ES-I3 (cell line): ENCODE results near the gene NAALADL1.

ENCODE experiments used
- H3K36me3 ChIP-seq: 2 replicates; pipeline ENCODE4 v1.6.1; 2013; ENCODE audit warnings: mild to moderate bottlenecking, low read length, control low read depth, moderate library complexity; ENCODE audit not compliant: insufficient read depth
- H3K4me1 ChIP-seq: 2 replicates; pipeline ENCODE4 v1.6.1; 2013; ENCODE audit warnings: mild to moderate bottlenecking, control low read depth, low read length; ENCODE audit not compliant: insufficient read depth
- H3K9ac ChIP-seq: 2 replicates; pipeline ENCODE4 v1.6.1; 2013; ENCODE audit warnings: low read depth, mild to moderate bottlenecking, low read length, moderate library complexity
- H3K9me3 ChIP-seq: 2 replicates; pipeline ENCODE4 v1.6.1; 2013; ENCODE audit warnings: mild to moderate bottlenecking, low read length, moderate library complexity; ENCODE audit not compliant: control insufficient read depth, insufficient read depth

NAALADL1 gene

GRCh38 chr11:65087216-65087615 is 28.9 kb upstream of the NAALADL1 start:
- no peak overlapping the region for H3K9ac ChIP-seq
- H3K36me3 ChIP-seq = no peaks in the 10 kb centered on the region
- H3K9me3 ChIP-seq = no peaks in the 10 kb centered on the region
- H3K4me1 ChIP-seq = 0 out of 2 replicates have a peak, but pooled peaks cover 5% of the 10 kb centered on the region

- Histone ChIP-seq H3K9me3 (no peaks in the 10 kb centered on the region), H3K36me3 (no peaks in the 10 kb centered on the region), H3K4me1 (0 out of 2 replicates have a peak, but pooled peaks cover 5% of the 10 kb centered on the region), H3K9ac (no peak overlapping the region)
These were observed 28.5 kb upstream of the NAALADL1 start for GRCh38 chr11:65086809-65087208.

GRCh38 chr11:65085446-65085845 is 27.1 kb upstream of the NAALADL1 start:
- 0 out of 2 replicates have a peak, but pooled peaks cover 5% of the 10 kb centered on the region for H3K4me1 ChIP-seq
- no peaks in the 10 kb centered on the region for H3K9me3 ChIP-seq
- H3K36me3 ChIP-seq = no peaks in the 10 kb centered on the region
- H3K9ac ChIP-seq = no peak overlapping the region

GRCh38 chr11:65084598-65085375 is 26.4 kb upstream of the NAALADL1 start:
- Histone ChIP-seq H3K4me1 (0 out of 2 replicates have a peak, but pooled peaks cover 5% of the 10 kb centered on the region), H3K9me3 (no peaks in the 10 kb centered on the region), H3K9ac (peak overlapping the region; percentile 70), H3K36me3 (no peaks in the 10 kb centered on the region)

GRCh38 chr11:65083834-65084597 is 25.7 kb upstream of the NAALADL1 start, which contains the start of the genes CDCA5 and ZFPL1:
Gene CDCA5 (minus strand): TSS chr11:65084040. CDS start chr11:65083978, 62 bp downstream.
Gene ZFPL1 (plus strand): TSS chr11:65084222. CDS start chr11:65084699, 477 bp downstream.
- Histone ChIP-seq H3K4me1 (0 out of 2 replicates have a peak, but pooled peaks cover 5% of the 10 kb centered on the region), H3K9me3 (no peaks in the 10 kb centered on the region), H3K36me3 (0 out of 2 replicates have a peak, but pooled peaks cover 4% of the 10 kb centered on the region), H3K9ac (peak within 1 kb of the TSS; percentile 70)

- Histone ChIP-seq H3K4me1 (0 out of 2 replicates have a peak, but pooled peaks cover 5% of the 10 kb centered on the region), H3K9ac (peak overlapping the region; percentile 70), H3K36me3 (0 out of 2 replicates have a peak, but pooled peaks cover 4% of the 10 kb centered on the region), H3K9me3 (no peaks in the 10 kb centered on the region)
These were observed 24.9 kb upstream of the NAALADL1 start for GRCh38 chr11:65083134-65083833.

GRCh38 chr11:65078786-65079342 is 20.5 kb upstream of the NAALADL1 start:
- H3K4me1 ChIP-seq = 0 out of 2 replicates have a peak, but pooled peaks cover 5% of the 10 kb centered on the region
- no peaks in the 10 kb centered on the region for H3K9me3 ChIP-seq
- no peak overlapping the region for H3K9ac ChIP-seq
- 0 out of 2 replicates have a peak, but pooled peaks cover 4% of the 10 kb centered on the region for H3K36me3 ChIP-seq

GRCh38 chr11:65078151-65078550 is 19.8 kb upstream of the NAALADL1 start:
- 0 out of 2 replicates have a peak, but pooled peaks cover 5% of the 10 kb centered on the region for H3K4me1 ChIP-seq
- no peaks in the 10 kb centered on the region for H3K9me3 ChIP-seq
- H3K9ac ChIP-seq = no peak overlapping the region
- 0 out of 2 replicates have a peak, but pooled peaks cover 4% of the 10 kb centered on the region for H3K36me3 ChIP-seq

GRCh38 chr11:65077451-65077850 is 19.1 kb upstream of the NAALADL1 start:
- Histone ChIP-seq H3K9me3 (no peaks in the 10 kb centered on the region), H3K4me1 (no peaks in the 10 kb centered on the region), H3K36me3 (0 out of 2 replicates have a peak, but pooled peaks cover 4% of the 10 kb centered on the region), H3K9ac (no peak overlapping the region)

GRCh38 chr11:65072631-65072966 is 14.2 kb upstream of the NAALADL1 start:
- Histone ChIP-seq H3K36me3 (no peaks in the 10 kb centered on the region), H3K9ac (no peak overlapping the region), H3K9me3 (no peaks in the 10 kb centered on the region), H3K4me1 (no peaks in the 10 kb centered on the region)

GRCh38 chr11:65071907-65072630 is 13.7 kb upstream of the NAALADL1 start:
- Histone ChIP-seq H3K36me3 (no peaks in the 10 kb centered on the region), H3K9ac (no peak overlapping the region), H3K9me3 (no peaks in the 10 kb centered on the region), H3K4me1 (peaks cover 2% of the 10 kb centered on the region; the same call in 1 of the 2 replicates)

GRCh38 chr11:65069217-65069616 is 10.9 kb upstream of the NAALADL1 start:
- H3K9me3 ChIP-seq = no peaks in the 10 kb centered on the region
- peaks cover 5% of the 10 kb centered on the region; the same call in 1 of the 2 replicates for H3K4me1 ChIP-seq
- H3K36me3 ChIP-seq = no peaks in the 10 kb centered on the region
- no peak overlapping the region for H3K9ac ChIP-seq

- H3K9ac ChIP-seq = no peak overlapping the region
- no peaks in the 10 kb centered on the region for H3K9me3 ChIP-seq
- peaks cover 5% of the 10 kb centered on the region; the same call in 1 of the 2 replicates for H3K4me1 ChIP-seq
- H3K36me3 ChIP-seq = no peaks in the 10 kb centered on the region
These were observed 9.1 kb upstream of the NAALADL1 start for GRCh38 chr11:65067446-65067845.
